HepG2 (cell line): Measurements from ENCODE around the gene FOXA1.

Experiments used
- ATF3 ChIP-seq: sonication (generic); formaldehyde crosslinking; IDR thresholded peaks from 2 replicates; pipeline ENCODE4 v1.4.0; 2020; ENCODE audit warnings: missing genetic modification reagents
- ZNF572 ChIP-seq: sonication (generic); formaldehyde crosslinking; IDR thresholded peaks from 2 replicates; pipeline ENCODE4 v1.5.1; 2020; ENCODE audit warnings: mild to moderate bottlenecking, missing genetic modification reagents

- TF ChIP-seq ATF3 (CRISPR knock-in tag): no peak
- no peak for TF ChIP-seq ZNF572
Observed at GRCh38 chr14:37566811-37567371, 28.2 kb downstream of the FOXA1 start.
